Measurements from ENCODE around the gene NYNRIN. TPM values are rescaled to one million over a fixed set of nuclear protein-coding genes. Genes with fewer than 3 reads are reported as not detected.

Gene NYNRIN
- polyA plus RNA-seq, 3 donors: 0.18 to 0.84 (median 0.40) TPM

DNA sequence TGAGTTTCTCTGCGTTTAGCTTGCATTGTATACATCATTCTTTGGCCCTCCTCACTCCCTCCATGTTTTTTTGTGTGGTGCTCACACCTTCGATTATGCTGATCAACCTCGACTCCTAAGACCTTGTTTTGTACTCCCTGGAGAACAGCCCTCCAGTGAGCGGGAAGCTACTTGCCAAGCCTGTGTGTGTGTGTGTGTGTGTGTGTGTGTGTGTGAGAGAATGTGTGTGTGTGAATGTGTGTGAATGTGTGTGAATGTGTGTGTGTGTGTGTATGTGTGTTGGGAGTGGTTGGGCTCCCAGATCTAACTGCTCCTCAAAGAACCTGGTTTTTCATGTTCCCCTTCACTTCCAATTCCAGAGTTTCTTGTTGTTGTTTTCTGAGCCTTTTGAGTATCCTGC is 6.0 kb downstream of the NYNRIN start:
- Histone ChIP-seq H2AFZ (ENCODE audit: insufficient read depth, low read depth, low read length, poor library complexity, severe bottlenecking) (no peak overlapping the region), H3K4me3 (replicated peaks in 1 of 3; ENCODE audit: low read depth in 2 of 3, low read length in 3 of 3) (no peak overlapping the region), H3K36me3 (replicated peaks in 1 of 2; ENCODE audit: control insufficient read depth in 1 of 2, insufficient read depth in 2 of 2, low read length in 2 of 2) (no peaks in the 10 kb centered on the region), H3K4me2 (replicated peaks; ENCODE audit: extremely low read depth, low read length, poor library complexity, severe bottlenecking) (no peak overlapping the region), H3K27me3 (ENCODE audit: control insufficient read depth in 2 of 2, insufficient read depth in 2 of 2, low read length in 2 of 2) (peaks cover 0 to 1% of the 10 kb centered on the region in 2 donors), H3K4me1 (ENCODE audit: control insufficient read depth in 1 of 2, insufficient read depth in 2 of 2, low read length in 2 of 2) (peaks cover 3 to 6% of the 10 kb centered on the region in 2 donors), H4K20me1 (ENCODE audit: insufficient read depth, low read length) (no peaks in the 10 kb centered on the region), H3K9ac (ENCODE audit: insufficient read depth, low read length, poor library complexity, severe bottlenecking) (no peak overlapping the region), H3K79me2 (ENCODE audit: insufficient read depth, low read length) (no peaks in the 10 kb centered on the region), H3K9me3 (replicated peaks in 1 of 2; ENCODE audit: control insufficient read depth in 1 of 2, insufficient read depth in 1 of 2, low read length in 2 of 2) (no peaks in the 10 kb centered on the region), H3K27ac (ENCODE audit: low read depth in 1 of 2, low read length in 2 of 2) (no peak overlapping the region)
- Mint-ChIP-seq H3K27ac (peak overlapping the region in 1 of 7 donors; percentile 26), H3K4me3 (no peak overlapping the region), H3K36me3 (peaks cover 0 to 4% of the 10 kb centered on the region in 2 donors), H3K9me3 (peaks cover 0 to 2% (median 0%) of the 10 kb centered on the region in 7 donors), H3K27me3 (ENCODE audit: low read depth in 3 of 3) (peaks cover 3 to 4% (median 4%) of the 10 kb centered on the region in 3 donors), H3K4me1 (peaks cover 6% of the 10 kb centered on the region)
- WGBS (ENCODE audit: insufficient coverage): 100% methylated on average over 2 of the region's 4 CpGs
- intact Hi-C loops (cut with micrococcal nuclease): loop anchor here in 1 of 2 donors (5.0 kb wide), 1 partner anchor 33 kb away; no protein-coding TSS in a partner anchor
- DNase-seq: no peak
- TF ChIP-seq, protein P1, sequence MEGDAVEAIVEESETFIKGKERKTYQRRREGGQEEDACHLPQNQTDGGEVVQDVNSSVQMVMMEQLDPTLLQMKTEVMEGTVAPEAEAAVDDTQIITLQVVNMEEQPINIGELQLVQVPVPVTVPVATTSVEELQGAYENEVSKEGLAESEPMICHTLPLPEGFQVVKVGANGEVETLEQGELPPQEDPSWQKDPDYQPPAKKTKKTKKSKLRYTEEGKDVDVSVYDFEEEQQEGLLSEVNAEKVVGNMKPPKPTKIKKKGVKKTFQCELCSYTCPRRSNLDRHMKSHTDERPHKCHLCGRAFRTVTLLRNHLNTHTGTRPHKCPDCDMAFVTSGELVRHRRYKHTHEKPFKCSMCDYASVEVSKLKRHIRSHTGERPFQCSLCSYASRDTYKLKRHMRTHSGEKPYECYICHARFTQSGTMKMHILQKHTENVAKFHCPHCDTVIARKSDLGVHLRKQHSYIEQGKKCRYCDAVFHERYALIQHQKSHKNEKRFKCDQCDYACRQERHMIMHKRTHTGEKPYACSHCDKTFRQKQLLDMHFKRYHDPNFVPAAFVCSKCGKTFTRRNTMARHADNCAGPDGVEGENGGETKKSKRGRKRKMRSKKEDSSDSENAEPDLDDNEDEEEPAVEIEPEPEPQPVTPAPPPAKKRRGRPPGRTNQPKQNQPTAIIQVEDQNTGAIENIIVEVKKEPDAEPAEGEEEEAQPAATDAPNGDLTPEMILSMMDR (IDR thresholded peaks at IDR 0.05): no peak

DNA sequence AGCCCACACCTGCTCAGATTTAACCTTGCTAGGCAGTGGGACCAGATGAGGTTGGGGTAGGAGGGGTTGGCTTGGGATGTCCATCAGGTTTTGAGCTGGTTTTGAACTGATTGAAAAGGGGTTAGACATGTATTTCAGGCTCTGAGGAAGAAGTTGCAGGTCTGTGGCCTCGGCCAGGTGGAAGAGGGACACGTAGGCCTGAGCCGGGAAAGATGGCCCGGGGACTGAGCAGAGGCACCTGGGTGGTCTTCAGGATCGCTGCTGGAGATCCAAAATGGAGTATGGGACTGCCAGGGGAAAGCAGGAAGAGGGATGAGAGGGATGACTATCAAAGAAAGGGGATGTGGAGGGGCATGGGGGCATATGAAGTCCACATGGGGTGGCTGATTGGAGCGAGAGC is 7.6 kb downstream of the NYNRIN start:
- no peak overlapping the region for H2AFZ ChIP-seq (ENCODE audit: insufficient read depth, low read depth, low read length, poor library complexity, severe bottlenecking)
- intact Hi-C loops (cut with micrococcal nuclease): loop anchor here in 1 of 2 donors (5.0 kb wide), 1 partner anchor 34 kb away; no protein-coding TSS in a partner anchor
- no peaks in the 10 kb centered on the region for H3K4me1 ChIP-seq (ENCODE audit: control insufficient read depth in 1 of 2, insufficient read depth in 2 of 2, low read length in 2 of 2)
- no peak for DNase-seq
- no peaks in the 10 kb centered on the region for H3K36me3 ChIP-seq (replicated peaks in 1 of 2; ENCODE audit: control insufficient read depth in 1 of 2, insufficient read depth in 2 of 2, low read length in 2 of 2)
- TF ChIP-seq, protein P1 (IDR thresholded peaks at IDR 0.05): no peak
- 99% methylated on average over 6 of the region's 6 CpGs for WGBS (ENCODE audit: insufficient coverage)
- no peaks in the 10 kb centered on the region for H3K36me3 Mint-ChIP-seq
- H3K79me2 ChIP-seq (ENCODE audit: insufficient read depth, low read length): no peaks in the 10 kb centered on the region
- H3K4me3 Mint-ChIP-seq: no peak overlapping the region
- no peak overlapping the region for H3K4me3 ChIP-seq (replicated peaks in 1 of 3; ENCODE audit: low read depth in 2 of 3, low read length in 3 of 3)
- no peak overlapping the region for H3K4me2 ChIP-seq (replicated peaks; ENCODE audit: extremely low read depth, low read length, poor library complexity, severe bottlenecking)
- H3K27ac ChIP-seq (ENCODE audit: low read depth in 1 of 2, low read length in 2 of 2): no peak overlapping the region
- no peaks in the 10 kb centered on the region for H3K4me1 Mint-ChIP-seq
- no peaks in the 10 kb centered on the region for H4K20me1 ChIP-seq (ENCODE audit: insufficient read depth, low read length)
- no peak overlapping the region for H3K9ac ChIP-seq (ENCODE audit: insufficient read depth, low read length, poor library complexity, severe bottlenecking)
- H3K27me3 Mint-ChIP-seq (ENCODE audit: low read depth in 3 of 3): peaks cover 2 to 3% (median 2%) of the 10 kb centered on the region in 3 donors
- peak overlapping the region in 1 of 7 donors; percentile 2 for H3K27ac Mint-ChIP-seq
- H3K9me3 ChIP-seq (replicated peaks in 1 of 2; ENCODE audit: control insufficient read depth in 1 of 2, insufficient read depth in 1 of 2, low read length in 2 of 2): no peaks in the 10 kb centered on the region
- peaks cover 0 to 2% (median 0%) of the 10 kb centered on the region in 7 donors for H3K9me3 Mint-ChIP-seq
- no peaks in the 10 kb centered on the region for H3K27me3 ChIP-seq (ENCODE audit: control insufficient read depth in 2 of 2, insufficient read depth in 2 of 2, low read length in 2 of 2)

Measured in CD14-positive monocyte (primary cell).